IMR-90 (cell line): Measurements from ENCODE around the gene MAGI3. TPM values are rescaled to one million over a fixed set of nuclear protein-coding genes. Genes with fewer than 3 reads are reported as not detected.

Source experiments
- ATAC-seq: fragments of 200-7000 bp; cut with Tn5 transposase; 2 replicates; pipeline ENCODE4 v1.9.1; 2020; ENCODE audit warnings: low read depth, mild to moderate bottlenecking, moderate library complexity
- BruUV-seq: library from RNA; stranded (reverse); fragments of 400-500 nt; replicated peaks from 2 replicates; lab custom pipeline; 2021; lab: Mats Ljungman, UMichigan
- CTCF ChIA-PET: fragments of 300-600 bp; formaldehyde crosslinking; extraction: SDS; loops from one replicate; lab custom pipeline; 2021; ENCODE audit warnings: antibody characterized with exemption; lab: Yijun Ruan, JAX
- POLR2A ChIA-PET: fragments of 300-600 bp; sonication (Branson Sonifier 250); formaldehyde crosslinking; loops from one replicate; lab custom pipeline; 2022; ENCODE audit warnings: antibody characterized with exemption; ENCODE audit not compliant: unreplicated experiment; lab: Charles Lee
- DNase-seq: peaks from one replicate; pipeline ENCODE4 v3.0.0; 2013
- H2AFZ ChIP-seq: replicated peaks from 2 replicates; pipeline ENCODE3; 2013; ENCODE audit warnings: low read length, mild to moderate bottlenecking; ENCODE audit not compliant: poor library complexity
- H2AK5ac ChIP-seq: 2 replicates; pipeline ENCODE4 v1.6.1; 2013; ENCODE audit warnings: low read depth, low read length, inconsistent platforms
- H2AK9ac ChIP-seq: replicated peaks from 2 replicates; pipeline ENCODE3; 2013; ENCODE audit warnings: mild to moderate bottlenecking, low read depth, low read length, moderate library complexity; ENCODE audit not compliant: poor library complexity
- H2BK120ac ChIP-seq: 2 replicates; pipeline ENCODE4 v1.6.1; 2013; ENCODE audit warnings: low read depth, low read length, inconsistent platforms
- H2BK15ac ChIP-seq: 3 replicates; pipeline ENCODE4 v1.6.1; 2013; ENCODE audit warnings: low read depth, low read length, inconsistent platforms
- H2BK20ac ChIP-seq: 2 replicates; pipeline ENCODE4 v1.6.1; 2013; ENCODE audit warnings: low read depth, mild to moderate bottlenecking, inconsistent platforms, low read length, moderate library complexity
- H2BK5ac ChIP-seq: 2 replicates; pipeline ENCODE4 v1.6.1; 2013; ENCODE audit warnings: mild to moderate bottlenecking, low read depth, low read length, inconsistent platforms; ENCODE audit not compliant: poor library complexity, severe bottlenecking
- H3K14ac ChIP-seq: replicated peaks from 2 replicates; pipeline ENCODE4 v1.6.1; 2013; ENCODE audit warnings: low read depth, low read length, inconsistent platforms
- H3K18ac ChIP-seq: 2 replicates; pipeline ENCODE4 v1.6.1; 2013; ENCODE audit warnings: low read depth, low read length, control low read depth
- H3K23ac ChIP-seq: 2 replicates; pipeline ENCODE4 v1.6.1; 2013; ENCODE audit warnings: low read depth, low read length, inconsistent platforms
- H3K27ac ChIP-seq: 2 replicates; pipeline ENCODE4 v1.5.1; 2013; ENCODE audit warnings: mild to moderate bottlenecking, control low read depth, low read length; ENCODE audit not compliant: insufficient read depth
- H3K27me3 ChIP-seq: 2 replicates; pipeline ENCODE4 v1.6.1; 2013; ENCODE audit warnings: low read length; ENCODE audit not compliant: control insufficient read depth, insufficient read depth
- H3K36me3 ChIP-seq: 2 replicates; pipeline ENCODE4 v1.6.1; 2013; ENCODE audit warnings: low read length, mixed read lengths; ENCODE audit not compliant: control insufficient read depth, insufficient read depth
- H3K4ac ChIP-seq: 2 replicates; pipeline ENCODE4 v1.6.1; 2013; ENCODE audit warnings: low read depth, low read length, inconsistent platforms
- H3K4me1 ChIP-seq: 2 replicates; pipeline ENCODE4 v1.6.1; 2013; ENCODE audit warnings: low read length, mixed read lengths; ENCODE audit not compliant: control insufficient read depth, insufficient read depth
- H3K4me2 ChIP-seq: 2 replicates; pipeline ENCODE4 v1.6.1; 2013; ENCODE audit warnings: low read depth, mild to moderate bottlenecking, control low read depth, low read length, moderate library complexity
- H3K4me3 ChIP-seq: 2 replicates; pipeline ENCODE4 v1.5.1; 2013; ENCODE audit warnings: low read depth, mild to moderate bottlenecking, control low read depth, low read length, moderate library complexity; ENCODE audit not compliant: insufficient read depth
- H3K56ac ChIP-seq: 2 replicates; pipeline ENCODE4 v1.6.1; 2013; ENCODE audit warnings: low read length, inconsistent platforms; ENCODE audit not compliant: insufficient read depth; ENCODE audit errors: extremely low read depth
- H3K79me1 ChIP-seq, 2 experiments: 2 replicates each; pipeline ENCODE4 v1.6.1; 2013; ENCODE audit warnings: low read length in 2 of 2, inconsistent platforms in 1 of 2, low read depth in 1 of 2
- H3K9ac ChIP-seq: 2 replicates; pipeline ENCODE4 v1.6.1; 2013; ENCODE audit warnings: low read depth, low read length, control low read depth
- H3K9me1 ChIP-seq: 2 replicates; pipeline ENCODE4 v1.6.1; 2013; ENCODE audit warnings: low read length, inconsistent platforms; ENCODE audit not compliant: insufficient read depth
- H3K9me3 ChIP-seq: 2 replicates; pipeline ENCODE4 v1.6.1; 2013; ENCODE audit warnings: low read length; ENCODE audit not compliant: control insufficient read depth, insufficient read depth
- H4K20me1 ChIP-seq: 2 replicates; pipeline ENCODE4 v1.6.1; 2013; ENCODE audit warnings: low read length, inconsistent platforms; ENCODE audit not compliant: insufficient read depth
- H4K5ac ChIP-seq: 2 replicates; pipeline ENCODE4 v1.6.1; 2013; ENCODE audit warnings: mild to moderate bottlenecking, low read depth, low read length, control low read depth
- H4K8ac ChIP-seq, 2 experiments: 2 replicates each; pipeline ENCODE4 v1.6.1; 2013; ENCODE audit warnings: low read depth in 2 of 2, low read length in 2 of 2, control low read depth in 1 of 2, inconsistent platforms in 1 of 2
- H4K91ac ChIP-seq: 2 replicates; pipeline ENCODE4 v1.6.1; 2013; ENCODE audit warnings: low read depth, low read length, inconsistent platforms; ENCODE audit not compliant: insufficient read depth
- FOS ChIP-seq: fragments of 150-350 bp; IDR thresholded peaks from 2 replicates; pipeline ENCODE4 v1.6.1; 2016; ENCODE audit warnings: low read depth, low read length
- MAFK ChIP-seq: IDR thresholded peaks from 2 replicates; pipeline ENCODE4 v1.6.1; 2012; ENCODE audit warnings: low read depth, low read length, improper control_type of control experiment
- WGBS, 2 experiments: methylation state at CpG; one replicate each; pipeline versions ENCODE4 v1.1.5 to v1.1.7; 2013; ENCODE audit warnings: missing lambda C conversion rate in 2 of 2; ENCODE audit not compliant: insufficient read length in 1 of 2; ENCODE audit errors: extremely low coverage in 2 of 2; 5-methylcytosine and 5-hydroxymethylcytosine counted together
- dilution Hi-C: fragments of 300-500 bp; cut with HindIII; formaldehyde crosslinking; loops from one replicate; pipeline ENCODE4 v1.14.3; 2018; ENCODE audit warnings: low sequenced_read_pairs; ENCODE audit not compliant: unreplicated experiment
- in situ Hi-C: fragments of 300-500 bp; cut with MboI; formaldehyde crosslinking; loops from 3 replicates; pipeline ENCODE4 v1.14.3; 2019; ENCODE audit warnings: low sequenced_read_pairs, inconsistent platforms, mixed read lengths
- intact Hi-C: fragments of 100-400 bp; cut with micrococcal nuclease; formaldehyde crosslinking; loops from 2 replicates; pipeline ENCODE4 v1.10.0; 2022
- polyA plus RNA-seq, 3 experiments: library from polyadenylated mRNA; depleted of rRNA; stranded (reverse); fragments of >200 nt; gene quantifications; 2 replicates each; pipeline ENCODE4 v1.2.3, GENCODE V29; 2012; ENCODE audit warnings: low replicate concordance in 1 of 3
- total RNA-seq: library from RNA; depleted of rRNA; stranded (reverse); fragments of >200 nt; gene quantifications from 2 replicates; pipeline ENCODE4 v1.2.3, GENCODE V29; 2012

The MAGI3 gene
- total and polyA plus RNA-seq, 2 of the 4 experiments (the other 2 are of a cell fraction), result 2.5 to 8.8 TPM

GRCh38 chr1:113681596-113682337, 291.5 kb downstream of the MAGI3 start:
- no peak overlapping the region for H3K27ac ChIP-seq
- no peak overlapping the region for H3K4me3 ChIP-seq
- no TSS peak for BruUV-seq
- no CpG with 5 or more reads among the region's 7 CpGs for WGBS, 2 experiments
- no peak overlapping the region for H2BK15ac ChIP-seq
- in situ Hi-C loops, result loop anchor here (25.0 kb wide), 1 partner anchor 969 kb away; the partner anchor contains the start of genes PPM1J and RHOC
- no peak overlapping the region for H2BK20ac ChIP-seq
- H3K36me3 ChIP-seq, result 0 out of 2 replicates have a peak, but pooled peaks cover 2% of the 10 kb centered on the region
- ChIA-PET POLR2A (no interaction called here), CTCF (interaction anchor here (0.6 kb wide), 1 partner anchor 164 kb away, joined by 5 read pairs; no protein-coding TSS in a partner anchor)
- no peak overlapping the region for H3K9ac ChIP-seq
- ATAC-seq (no peak), DNase-seq (no peak)
- no peak overlapping the region for H3K14ac ChIP-seq
- no peak overlapping the region for H2AK9ac ChIP-seq
- peak; percentile 54 for TF ChIP-seq MAFK
- TF ChIP-seq FOS, result no peak
- no peak overlapping the region for H2AFZ ChIP-seq
- no peak overlapping the region for H4K8ac ChIP-seq
- H3K9me1 ChIP-seq, result peaks cover 5% of the 10 kb centered on the region; the same call in 1 of the 2 replicates
- H3K18ac ChIP-seq, result no peak overlapping the region
- no peak overlapping the region for H2BK5ac ChIP-seq
- H2BK120ac ChIP-seq, result no peak overlapping the region
- H3K79me1 ChIP-seq, result no peaks in the 10 kb centered on the region
- no peak overlapping the region for H3K4me2 ChIP-seq
- H4K20me1 ChIP-seq, result no peaks in the 10 kb centered on the region
- no peak overlapping the region for H4K91ac ChIP-seq
- no peaks in the 10 kb centered on the region for H3K27me3 ChIP-seq
- H3K9me3 ChIP-seq, result no peaks in the 10 kb centered on the region
- no peak overlapping the region for H2AK5ac ChIP-seq
- H3K56ac ChIP-seq, result no peak overlapping the region
- no peak overlapping the region for H4K5ac ChIP-seq
- no peak overlapping the region for H3K23ac ChIP-seq
- H3K4me1 ChIP-seq, result no peaks in the 10 kb centered on the region
- dilution Hi-C loops, result no loop called here
- H3K4ac ChIP-seq, result no peak overlapping the region
- intact Hi-C loops, result no loop called here
